Measurements from ENCODE around the gene SERPINA3.
A peak's percentile ranks its signal among the peaks of the same experiment; 100 is the strongest.
"Not testable (repeated sequence)": the region's sequence is repeated elsewhere in the genome, so short reads cannot be mapped to it uniquely, and the experiment has no call there.

SERPINA3 gene

DNA sequence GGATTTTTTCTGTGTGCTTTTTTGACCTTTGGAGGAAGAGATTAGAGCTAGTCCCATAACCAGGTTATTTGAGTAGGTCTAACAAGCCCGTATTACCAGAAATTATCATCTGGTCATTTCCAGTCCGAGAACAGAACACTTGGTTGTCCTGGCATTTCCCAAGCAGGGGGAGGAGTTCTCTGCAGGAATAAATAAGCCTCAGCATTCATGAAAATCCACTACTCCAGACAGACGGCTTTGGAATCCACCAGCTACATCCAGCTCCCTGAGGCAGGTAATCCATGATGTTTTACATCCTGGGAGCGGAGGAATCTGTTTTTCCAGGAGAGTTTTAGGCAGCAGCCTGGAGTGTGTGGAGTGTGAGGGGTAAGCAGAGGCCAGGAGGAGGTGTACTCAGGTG is at the start of gene SERPINA3:
Gene SERPINA3, plus strand, starts transcription at position 218 of the 400 bp plus-strand sequence. CDS start 2,051 bp downstream, outside the sequence.
- DNase-seq (ENCODE audit: low spot score): no peak

DNA sequence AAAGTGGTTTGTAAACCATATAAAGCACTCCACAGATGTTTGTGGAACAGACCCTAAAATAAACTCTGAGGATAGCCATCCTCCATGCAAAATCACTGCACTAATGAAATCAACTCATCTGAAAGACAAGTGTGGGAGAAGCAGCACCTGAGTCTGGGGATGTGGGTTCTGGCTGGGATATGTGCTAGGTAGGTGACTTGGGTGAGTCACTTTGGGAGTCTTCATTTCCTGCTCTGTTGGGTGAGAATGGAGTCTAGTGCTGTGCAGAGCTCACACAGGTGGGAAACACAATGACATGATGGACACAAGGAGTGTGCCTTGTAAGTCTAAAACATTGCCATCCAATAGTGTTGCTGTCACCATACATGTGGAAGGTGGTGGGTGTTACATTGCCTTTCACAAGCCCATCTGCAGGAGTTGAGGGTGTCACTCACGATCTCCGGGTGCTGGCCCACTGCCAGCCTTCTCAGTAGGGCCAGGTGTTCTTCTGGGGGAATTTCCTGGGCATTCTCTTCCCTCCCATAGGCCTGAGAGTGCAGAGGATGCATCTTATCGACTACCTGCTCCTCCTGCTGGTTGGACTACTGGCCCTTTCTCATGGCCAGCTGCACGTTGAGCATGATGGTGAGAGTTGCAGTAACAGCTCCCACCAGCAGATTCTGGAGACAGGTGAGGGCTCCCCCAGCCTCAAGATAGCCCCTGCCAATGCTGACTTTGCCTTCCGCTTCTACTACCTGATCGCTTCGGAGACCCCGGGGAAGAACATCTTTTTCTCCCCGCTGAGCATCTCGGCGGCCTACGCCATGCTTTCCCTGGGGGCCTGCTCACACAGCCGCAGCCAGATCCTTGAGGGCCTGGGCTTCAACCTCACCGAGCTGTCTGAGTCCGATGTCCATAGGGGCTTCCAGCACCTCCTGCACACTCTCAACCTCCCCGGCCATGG is 49.0 kb upstream of the SERPINA3 start:
- no peak for DNase-seq (ENCODE audit: low spot score)

- DNase-seq (ENCODE audit: low spot score): no peak
Observed at GRCh38 chr14:94564381-94564780, 47.8 kb upstream of the SERPINA3 start.

GRCh38 chr14:94568186-94568585 is 44.0 kb upstream of the SERPINA3 start:
- no peak for DNase-seq (ENCODE audit: low spot score)

DNA sequence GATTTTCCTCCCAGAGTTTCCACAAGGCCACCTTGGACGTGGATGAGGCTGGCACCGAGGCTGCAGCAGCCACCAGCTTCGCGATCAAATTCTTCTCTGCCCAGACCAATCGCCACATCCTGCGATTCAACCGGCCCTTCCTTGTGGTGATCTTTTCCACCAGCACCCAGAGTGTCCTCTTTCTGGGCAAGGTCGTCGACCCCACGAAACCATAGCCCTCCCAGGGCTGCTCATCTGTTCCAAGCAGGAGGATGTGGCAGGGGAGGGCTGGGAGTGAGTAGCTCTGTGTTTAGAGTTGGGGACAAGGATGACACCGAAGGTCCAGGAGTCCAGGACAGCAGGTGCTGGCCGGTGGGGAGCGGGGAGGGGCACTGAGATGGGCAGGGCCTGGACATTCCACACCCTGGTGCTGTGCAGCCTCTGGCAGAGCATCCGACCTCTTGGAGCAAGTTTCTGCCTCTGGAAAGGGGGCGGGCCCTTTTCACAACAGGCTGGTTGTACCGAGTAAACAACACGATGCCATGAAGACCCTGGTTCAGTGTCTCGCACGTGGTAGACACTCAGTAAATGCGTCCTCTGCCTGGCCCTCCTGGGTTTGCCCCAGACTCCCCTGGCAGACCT is 42.7 kb upstream of the SERPINA3 start:
- DNase-seq (ENCODE audit: low spot score): no peak

DNA sequence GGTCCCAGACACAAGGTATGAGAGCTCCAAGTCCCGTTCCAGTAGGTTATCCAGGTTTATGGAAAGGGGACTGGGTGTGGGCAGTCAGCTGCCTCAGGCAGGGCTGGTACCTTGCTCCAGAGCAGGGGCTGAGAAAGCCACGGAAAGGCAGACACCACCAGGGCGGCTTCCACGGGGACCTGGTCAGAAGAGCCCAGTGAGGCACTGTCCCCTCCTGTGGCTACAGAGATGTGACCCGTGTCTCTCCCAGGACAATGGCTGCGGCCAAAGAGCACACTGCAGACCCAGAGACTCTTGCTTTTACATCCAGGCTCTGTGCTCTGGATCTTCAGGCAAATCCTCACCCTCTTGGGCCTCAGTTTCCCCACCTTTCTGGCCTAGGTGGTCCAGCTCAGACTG is 42.2 kb upstream of the SERPINA3 start:
- no peak for DNase-seq (ENCODE audit: low spot score)

DNA sequence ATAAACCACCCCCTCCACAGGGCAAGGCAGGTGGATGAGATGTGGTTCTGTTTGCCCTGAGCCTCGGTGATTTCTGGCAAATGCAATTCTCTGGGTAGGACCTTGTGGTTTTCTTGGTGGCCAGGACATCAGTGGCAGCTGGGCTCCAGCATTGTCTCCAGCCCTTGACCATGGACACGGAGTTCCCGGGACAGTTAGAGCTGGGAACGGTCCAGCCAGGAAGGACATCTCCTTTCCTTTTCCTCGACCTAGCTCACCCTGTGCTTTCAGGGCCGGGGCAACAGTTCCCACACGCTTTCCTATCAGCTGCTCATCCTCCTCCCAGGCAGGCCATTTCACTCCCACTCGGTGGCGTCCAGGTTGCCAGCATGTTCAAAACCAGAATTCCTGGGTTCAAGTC is 41.8 kb upstream of the SERPINA3 start:
- no peak for DNase-seq (ENCODE audit: low spot score)

GRCh38 chr14:94571395-94571794 is 40.8 kb upstream of the SERPINA3 start:
- no peak for DNase-seq (ENCODE audit: low spot score)

DNA sequence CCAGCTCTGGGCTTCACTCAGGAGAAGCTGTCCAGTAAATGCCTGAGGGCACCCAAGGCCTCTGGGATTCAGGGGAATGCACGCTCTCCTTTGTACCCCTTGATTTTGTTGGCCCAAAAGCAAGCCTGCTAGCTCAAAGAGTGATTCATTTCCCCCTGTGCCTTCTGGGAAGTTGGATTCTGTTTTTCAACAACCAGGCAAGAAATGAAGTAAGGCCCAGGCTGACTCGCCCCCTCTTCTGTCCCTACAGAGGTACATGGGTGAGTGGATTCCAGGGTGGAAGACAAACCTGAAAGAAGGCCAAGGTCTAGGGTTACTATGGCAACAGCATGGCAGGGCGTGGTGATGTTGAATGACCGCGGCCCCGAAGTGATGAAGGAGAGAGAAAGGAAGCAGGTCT is 40.2 kb upstream of the SERPINA3 start:
- no peak for DNase-seq (ENCODE audit: low spot score)

DNA sequence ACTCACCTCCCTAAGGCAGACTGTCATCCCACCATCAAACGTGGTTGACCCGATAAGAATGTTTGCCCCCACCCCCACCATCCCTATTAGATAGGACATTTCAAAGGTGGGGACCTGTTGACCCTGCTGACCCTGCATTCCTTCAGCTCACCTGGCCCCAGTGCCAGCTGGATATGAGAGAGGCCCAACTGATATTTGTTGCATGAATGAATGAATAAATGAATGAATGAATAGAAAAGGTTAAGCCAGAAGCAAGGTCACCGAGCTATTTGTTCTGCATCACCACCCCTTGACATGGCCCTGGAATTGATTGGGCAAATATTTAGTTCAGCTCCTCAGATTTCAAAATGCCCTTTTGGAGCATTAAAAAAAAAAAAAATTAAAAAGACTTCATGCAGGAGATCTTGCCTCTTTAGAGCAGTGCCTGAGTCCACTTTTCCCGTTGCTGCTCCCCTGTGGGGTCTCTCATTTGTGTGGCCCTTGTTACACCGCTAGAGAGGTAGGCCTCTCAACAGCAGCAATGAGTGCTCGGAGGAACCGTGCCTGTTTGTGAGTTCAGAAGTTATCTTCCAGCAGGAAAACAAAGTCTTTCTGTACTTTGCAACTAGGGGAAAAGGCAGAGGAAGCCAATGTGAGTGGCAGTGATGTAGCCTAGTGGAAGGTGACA is 39.4 kb upstream of the SERPINA3 start:
- DNase-seq (ENCODE audit: low spot score): no peak

GRCh38 chr14:94573475-94574277 is 38.5 kb upstream of the SERPINA3 start:
- DNase-seq (ENCODE audit: low spot score): no peak

- no peak for DNase-seq (ENCODE audit: low spot score)
Observed at GRCh38 chr14:94574336-94574735, 37.9 kb upstream of the SERPINA3 start.

GRCh38 chr14:94575730-94576585 is 36.2 kb upstream of the SERPINA3 start:
- no peak for DNase-seq (ENCODE audit: low spot score)

DNA sequence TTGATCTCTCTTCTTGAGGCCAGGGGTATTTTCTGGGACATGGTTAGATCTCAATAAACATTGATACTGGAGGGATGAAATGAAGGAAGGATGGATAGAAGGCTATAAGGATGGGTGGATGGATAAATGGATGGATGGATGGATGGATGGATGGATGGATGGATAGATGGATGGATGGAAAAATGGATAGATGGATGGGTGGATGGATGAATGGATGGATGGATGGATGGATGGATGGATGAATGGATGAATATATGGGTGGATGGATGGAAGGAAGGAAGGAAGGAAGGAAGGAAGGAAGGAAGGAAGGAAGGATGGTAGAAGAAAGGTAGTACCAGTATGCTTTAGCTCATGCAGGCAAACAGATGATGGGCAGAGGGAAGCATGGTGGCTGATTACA is 34.7 kb upstream of the SERPINA3 start:
- not testable (repeated sequence) for DNase-seq (ENCODE audit: low spot score)

- DNase-seq (ENCODE audit: low spot score): no peak
Observed at GRCh38 chr14:94578712-94579111, 33.5 kb upstream of the SERPINA3 start.

DNA sequence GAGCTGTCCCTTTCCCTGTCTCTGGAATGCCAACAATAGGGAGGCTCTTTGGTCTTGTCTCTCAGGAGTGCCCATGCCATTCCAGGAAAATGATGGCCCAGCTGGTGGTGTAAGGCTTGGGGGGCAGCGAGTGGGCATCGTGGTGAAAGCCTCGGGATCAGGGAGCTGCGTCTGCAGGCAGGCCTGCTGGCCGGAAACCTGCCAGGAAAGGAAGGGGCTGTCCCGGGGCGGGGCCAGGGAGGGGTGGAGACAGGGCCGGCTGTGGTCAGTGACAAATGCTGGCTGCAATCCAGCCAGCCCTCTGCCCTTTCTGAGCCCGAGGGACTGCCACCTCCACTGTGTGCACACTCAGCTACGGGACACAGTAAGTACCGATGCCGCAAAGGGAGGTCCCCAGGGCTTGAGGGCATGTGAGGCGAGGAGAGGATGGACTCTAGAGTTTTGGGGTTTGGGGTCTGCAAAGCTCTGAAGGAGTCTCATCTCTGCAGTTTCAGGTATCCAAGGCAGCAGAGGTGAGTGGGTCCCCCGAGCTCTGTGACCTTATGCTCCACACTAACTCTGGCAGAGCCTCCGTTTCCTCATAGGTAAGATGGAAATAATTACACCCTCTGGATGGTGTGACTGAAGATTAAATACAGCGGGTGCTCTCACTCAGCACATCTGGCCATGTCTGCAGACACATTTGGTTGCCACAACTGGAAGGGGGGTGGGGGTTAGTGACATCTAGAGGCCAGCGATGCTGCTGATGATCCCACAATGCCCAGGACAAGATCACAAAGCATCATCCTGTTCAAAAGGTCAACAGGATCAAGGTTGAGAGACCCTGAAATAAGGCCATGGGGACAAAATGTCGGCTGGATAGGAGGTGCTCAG is 30.8 kb upstream of the SERPINA3 start, which contains the start of gene SERPINA5:
Gene SERPINA5, plus strand, starts transcription at position 300 of the 873 bp plus-strand sequence. CDS start 5,937 bp downstream, outside the sequence.
- peak; percentile 69 for DNase-seq (ENCODE audit: low spot score)

GRCh38 chr14:94582199-94582750 is 29.9 kb upstream of the SERPINA3 start:
- no peak for DNase-seq (ENCODE audit: low spot score)

DNA sequence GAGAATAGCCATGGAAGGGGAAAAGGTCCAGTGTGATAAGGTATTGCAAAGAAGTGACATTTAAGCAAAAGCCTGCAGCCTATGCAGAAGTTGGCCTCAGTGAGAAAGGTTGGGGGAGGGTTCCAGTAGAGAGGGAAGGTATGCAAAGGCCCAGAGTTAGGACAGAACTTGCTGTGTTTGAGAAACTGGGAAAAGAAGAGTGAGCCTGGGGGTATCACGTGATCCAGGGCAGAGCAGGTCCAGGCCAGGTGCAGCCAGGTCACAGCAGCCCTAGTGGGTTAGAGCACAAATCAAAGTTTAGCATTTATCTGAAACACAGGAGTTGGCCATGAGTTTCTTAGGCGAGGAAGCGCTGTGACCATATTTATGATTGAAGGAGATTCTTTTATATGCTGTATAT is 29.3 kb upstream of the SERPINA3 start:
- DNase-seq (ENCODE audit: low spot score): no peak

DNA sequence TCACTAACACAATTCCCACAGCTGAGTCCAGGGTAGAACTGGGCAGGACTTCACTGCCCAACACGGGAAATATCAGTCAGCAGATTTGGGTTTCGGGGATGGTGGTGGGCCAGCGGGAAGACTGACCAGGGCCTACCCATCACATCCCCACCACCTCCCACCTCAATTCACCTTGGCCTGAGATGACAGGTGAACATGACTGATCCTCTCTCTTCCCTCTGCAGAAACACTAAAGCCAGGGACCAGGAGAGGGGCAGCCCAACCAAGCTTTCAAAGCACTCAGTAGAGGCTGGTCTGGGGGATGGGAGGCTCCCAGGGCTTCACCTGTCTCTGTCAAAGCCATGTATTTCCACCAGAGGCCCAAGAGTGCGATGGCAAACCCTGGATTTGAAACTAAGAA is 28.6 kb upstream of the SERPINA3 start:
- DNase-seq (ENCODE audit: low spot score): no peak

Data from ecto neural progenitor cell (in vitro differentiated cells).